SK-N-SH (cell line): ENCODE data around the gene STYK1. TPM values are rescaled to one million over a fixed set of nuclear protein-coding genes. Genes with fewer than 3 reads are reported as not detected.

Source experiments
- CTCF ChIA-PET: fragments of 300-600, 350-600 bp; formaldehyde crosslinking; extraction: SDS; loops from one replicate; lab custom pipeline; 2021; lab: Yijun Ruan, JAX
- POLR2A ChIA-PET: fragments of 350-600 bp; sonication (Branson Sonifier 250); formaldehyde crosslinking; extraction: SDS; loops from one replicate; lab custom pipeline; 2020; ENCODE audit warnings: antibody characterized with exemption, inconsistent platforms; lab: Yijun Ruan, JAX
- DNase-seq: peaks from one replicate; pipeline ENCODE4 v3.0.0; 2012
- H2AFZ ChIP-seq: fragments of 200-600 bp; sonication (generic); 2 replicates; pipeline ENCODE4 v1.8.1; 2016; ENCODE audit warnings: antibody characterized with exemption, mild to moderate bottlenecking, low read depth
- H3F3A ChIP-seq: fragments of 200-600 bp; sonication (generic); replicated peaks from 2 replicates; pipeline ENCODE3; 2016; ENCODE audit warnings: antibody characterized with exemption, mild to moderate bottlenecking; ENCODE audit not compliant: insufficient read depth
- H3K27ac ChIP-seq, 2 experiments: fragments of 200-500 bp in 1 of 2; fragments of 200-600 bp in 1 of 2; sonication (Bioruptor generic) in 1 of 2; sonication (generic), shearing (Covaris generic) in 1 of 2; 2 replicates each; pipeline versions ENCODE4 v1.5.1 to v1.6.1; 2014 to 2016; ENCODE audit warnings: low read depth in 2 of 2, inconsistent platforms in 1 of 2, low read length in 1 of 2, mild to moderate bottlenecking in 1 of 2, mixed read lengths in 1 of 2
- H3K27me3 ChIP-seq: fragments of 200-600 bp; sonication (generic), shearing (Covaris generic); 2 replicates; pipeline ENCODE4 v1.6.1; 2016; ENCODE audit warnings: mixed run types; ENCODE audit not compliant: insufficient read depth
- H3K36me3 ChIP-seq, 2 experiments: fragments of 200-500 bp in 1 of 2; fragments of 200-600 bp in 1 of 2; sonication (Bioruptor generic) in 1 of 2; sonication (generic) in 1 of 2; replicated peaks in 1 of 2; 2 replicates each; pipeline versions ENCODE3 to v1.5.1; 2014 to 2016; ENCODE audit warnings: low read length in 1 of 2, mild to moderate bottlenecking in 1 of 2; ENCODE audit not compliant: insufficient read depth in 2 of 2, control insufficient read depth in 1 of 2
- H3K4me1 ChIP-seq, 2 experiments: fragments of 200-500 bp in 1 of 2; fragments of 200-600 bp in 1 of 2; sonication (Bioruptor generic) in 1 of 2; sonication (generic), shearing (Covaris generic) in 1 of 2; 2 replicates each; pipeline versions ENCODE4 v1.5.1 to v1.6.1; 2014 to 2016; ENCODE audit warnings: low read depth in 1 of 2, low read length in 1 of 2, mixed run types in 1 of 2; ENCODE audit not compliant: insufficient read depth in 2 of 2, control insufficient read depth in 1 of 2
- H3K4me2 ChIP-seq: fragments of 200-600 bp; sonication (generic), shearing (Covaris generic); 2 replicates; pipeline ENCODE4 v1.6.1; 2017; ENCODE audit warnings: mixed run types
- H3K4me3 ChIP-seq, 2 experiments: fragments of 200-500 bp in 1 of 2; fragments of 200-600 bp in 1 of 2; sonication (Bioruptor generic) in 1 of 2; sonication (generic), shearing (Covaris generic) in 1 of 2; 2 replicates each; pipeline versions ENCODE4 v1.5.1 to v1.8.1; 2014 to 2016; ENCODE audit warnings: low read depth in 2 of 2, inconsistent platforms in 1 of 2, low read length in 1 of 2, mild to moderate bottlenecking in 1 of 2, mixed read lengths in 1 of 2, moderate library complexity in 1 of 2
- H3K79me2 ChIP-seq: fragments of 200-600 bp; sonication (generic); 2 replicates; pipeline ENCODE4 v1.8.1; 2017; ENCODE audit warnings: mild to moderate bottlenecking; ENCODE audit not compliant: insufficient read depth
- H3K9ac ChIP-seq: fragments of 200-600 bp; sonication (generic); 2 replicates; pipeline ENCODE4 v1.6.1; 2017; ENCODE audit warnings: mixed run types
- H3K9me2 ChIP-seq: fragments of 200-600 bp; sonication (generic); 2 replicates; pipeline ENCODE4 v1.6.1; 2017; ENCODE audit warnings: mixed run types
- H3K9me3 ChIP-seq: fragments of 200-600 bp; sonication (generic); 2 replicates; pipeline ENCODE4 v1.6.1; 2017; ENCODE audit warnings: mixed run types, mild to moderate bottlenecking, moderate library complexity
- H4K20me1 ChIP-seq: fragments of 200-600 bp; sonication (generic); 2 replicates; pipeline ENCODE4 v1.6.1; 2017; ENCODE audit warnings: mild to moderate bottlenecking, mixed run types; ENCODE audit not compliant: insufficient read depth
- CHD2 ChIP-seq: fragments of 150-350 bp; IDR thresholded peaks from 2 replicates; pipeline ENCODE4 v1.6.1; 2018; ENCODE audit warnings: low read length; ENCODE audit not compliant: partially characterized antibody
- FOXJ3 ChIP-seq: sonication (generic); formaldehyde crosslinking; IDR thresholded peaks from 2 replicates; pipeline ENCODE4 v1.5.1; 2020; ENCODE audit warnings: mild to moderate bottlenecking, missing genetic modification reagents
- GABPA ChIP-seq: IDR thresholded peaks from 2 replicates; pipeline ENCODE4 v1.4.0; 2012; ENCODE audit warnings: low read depth, mild to moderate bottlenecking
- GATA2 ChIP-seq: sonication (generic); formaldehyde crosslinking; IDR thresholded peaks from 2 replicates; pipeline ENCODE4 v1.5.0; 2020; ENCODE audit warnings: mild to moderate bottlenecking, missing genetic modification reagents
- MEF2A ChIP-seq: IDR thresholded peaks from 2 replicates; pipeline ENCODE4 v1.4.0; 2012; ENCODE audit warnings: low read depth, borderline replicate concordance
- MXI1 ChIP-seq: IDR thresholded peaks from 2 replicates; pipeline ENCODE4 v1.6.1; 2012; ENCODE audit warnings: mild to moderate bottlenecking, low read depth, low read length, improper control_type of control experiment
- POLR2AphosphoS5 ChIP-seq: IDR thresholded peaks from 2 replicates; pipeline ENCODE4 v1.6.1; 2012; ENCODE audit warnings: low read depth, low read length
- RCOR1 ChIP-seq: fragments of 150-350 bp; IDR thresholded peaks from 2 replicates; pipeline ENCODE4 v1.6.1; 2017; ENCODE audit warnings: antibody characterized with exemption, low read length
- SIN3A ChIP-seq: IDR thresholded peaks from 2 replicates; pipeline ENCODE4 v1.6.1; 2012; ENCODE audit warnings: low read depth, mild to moderate bottlenecking, low read length, moderate library complexity, borderline replicate concordance
- SMC3 ChIP-seq: IDR thresholded peaks from 2 replicates; pipeline ENCODE4 v1.6.1; 2012; ENCODE audit warnings: low read depth, low read length, improper control_type of control experiment
- TAF1 ChIP-seq: IDR thresholded peaks from 2 replicates; pipeline ENCODE4 v1.6.1; 2012; ENCODE audit warnings: low read depth, mild to moderate bottlenecking, low read length, moderate library complexity, borderline replicate concordance
- TEAD4 ChIP-seq: IDR thresholded peaks from 2 replicates; pipeline ENCODE4 v1.4.0; 2012; ENCODE audit warnings: mild to moderate bottlenecking, borderline replicate concordance; ENCODE audit not compliant: insufficient read depth
- YY1 ChIP-seq: IDR thresholded peaks from 2 replicates; pipeline ENCODE4 v1.4.0; 2012; ENCODE audit warnings: low read depth, mild to moderate bottlenecking
- WGBS: methylation state at CpG from one replicate; pipeline ENCODE4 v1.1.6; 2017; ENCODE audit warnings: low lambda C conversion rate; 5-methylcytosine and 5-hydroxymethylcytosine counted together
- polyA plus RNA-seq, 3 experiments: library from polyadenylated mRNA; depleted of rRNA; stranded (reverse); fragments of >200 nt; gene quantifications; 2 replicates each; pipeline ENCODE4 v1.2.3, GENCODE V29; 2012
- TF ChIP-seq, protein P1 (sequence below): IDR thresholded peaks from 2 replicates; pipeline ENCODE4; 2012
- TF ChIP-seq, protein P2 (sequence below): fragments of 150-350 bp; IDR thresholded peaks from 2 replicates; pipeline ENCODE4 v1.6.1; 2016; ENCODE audit warnings: mild to moderate bottlenecking, low read depth, low read length
- TF ChIP-seq, protein P3 (sequence below): IDR thresholded peaks from 2 replicates; pipeline ENCODE4 v1.6.1; 2012; ENCODE audit warnings: mild to moderate bottlenecking, low read depth, low read length, moderate library complexity
- TF ChIP-seq, protein P4 (sequence below): fragments of 200-600 bp; sonication (generic); IDR thresholded peaks from 2 replicates; pipeline ENCODE4 v1.6.1; 2017; ENCODE audit warnings: antibody characterized with exemption, mild to moderate bottlenecking, moderate library complexity
- TF ChIP-seq, protein P5 (sequence below): IDR thresholded peaks from 2 replicates; pipeline ENCODE4 v1.4.0; 2012; ENCODE audit warnings: low read depth

The STYK1 gene
- polyA plus RNA-seq, 1 of the 3 experiments (the other 2 are of a cell fraction) = not detected

DNA sequence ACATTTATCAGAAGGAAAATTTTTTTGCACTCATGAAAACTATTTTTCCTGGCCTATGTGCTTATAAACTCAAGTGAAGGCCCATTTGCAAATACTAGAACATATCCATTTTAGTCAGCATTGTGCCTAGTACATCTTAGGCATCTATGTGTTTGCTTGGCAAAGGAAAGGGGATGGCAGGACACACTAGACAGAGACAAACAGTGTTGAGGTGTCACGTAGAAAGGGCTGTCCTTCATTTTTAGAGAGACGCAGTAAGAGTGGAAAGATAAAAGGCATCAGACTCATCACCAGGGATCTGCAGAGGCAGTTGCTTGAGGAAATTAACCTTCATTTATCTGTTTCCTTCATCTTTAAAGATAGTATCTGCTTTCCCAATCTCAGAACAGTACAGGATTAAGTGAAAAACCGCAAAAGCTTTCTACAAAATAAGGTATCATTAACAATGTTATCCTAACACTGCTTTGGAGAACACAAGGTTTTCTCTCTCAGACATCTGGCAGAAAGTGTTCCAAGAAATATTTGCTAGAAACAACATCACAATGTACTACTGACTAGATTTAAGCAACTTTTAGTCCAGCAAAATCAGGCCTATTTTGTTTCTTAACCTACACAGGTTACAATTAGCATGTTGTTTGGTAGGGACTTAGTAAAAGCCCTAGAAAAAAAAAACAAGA lies 47.3 kb upstream of the STYK1 start (continued):
- TF ChIP-seq, protein P1, sequence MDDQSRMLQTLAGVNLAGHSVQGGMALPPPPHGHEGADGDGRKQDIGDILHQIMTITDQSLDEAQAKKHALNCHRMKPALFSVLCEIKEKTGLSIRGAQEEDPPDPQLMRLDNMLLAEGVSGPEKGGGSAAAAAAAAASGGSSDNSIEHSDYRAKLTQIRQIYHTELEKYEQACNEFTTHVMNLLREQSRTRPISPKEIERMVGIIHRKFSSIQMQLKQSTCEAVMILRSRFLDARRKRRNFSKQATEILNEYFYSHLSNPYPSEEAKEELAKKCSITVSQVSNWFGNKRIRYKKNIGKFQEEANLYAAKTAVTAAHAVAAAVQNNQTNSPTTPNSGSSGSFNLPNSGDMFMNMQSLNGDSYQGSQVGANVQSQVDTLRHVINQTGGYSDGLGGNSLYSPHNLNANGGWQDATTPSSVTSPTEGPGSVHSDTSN = no peak
- TF ChIP-seq, protein P2, sequence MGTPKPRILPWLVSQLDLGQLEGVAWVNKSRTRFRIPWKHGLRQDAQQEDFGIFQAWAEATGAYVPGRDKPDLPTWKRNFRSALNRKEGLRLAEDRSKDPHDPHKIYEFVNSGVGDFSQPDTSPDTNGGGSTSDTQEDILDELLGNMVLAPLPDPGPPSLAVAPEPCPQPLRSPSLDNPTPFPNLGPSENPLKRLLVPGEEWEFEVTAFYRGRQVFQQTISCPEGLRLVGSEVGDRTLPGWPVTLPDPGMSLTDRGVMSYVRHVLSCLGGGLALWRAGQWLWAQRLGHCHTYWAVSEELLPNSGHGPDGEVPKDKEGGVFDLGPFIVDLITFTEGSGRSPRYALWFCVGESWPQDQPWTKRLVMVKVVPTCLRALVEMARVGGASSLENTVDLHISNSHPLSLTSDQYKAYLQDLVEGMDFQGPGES = no peak
- TF ChIP-seq TAF1 = no peak
- no peak for TF ChIP-seq TEAD4
- TF ChIP-seq MEF2A = no peak

DNA sequence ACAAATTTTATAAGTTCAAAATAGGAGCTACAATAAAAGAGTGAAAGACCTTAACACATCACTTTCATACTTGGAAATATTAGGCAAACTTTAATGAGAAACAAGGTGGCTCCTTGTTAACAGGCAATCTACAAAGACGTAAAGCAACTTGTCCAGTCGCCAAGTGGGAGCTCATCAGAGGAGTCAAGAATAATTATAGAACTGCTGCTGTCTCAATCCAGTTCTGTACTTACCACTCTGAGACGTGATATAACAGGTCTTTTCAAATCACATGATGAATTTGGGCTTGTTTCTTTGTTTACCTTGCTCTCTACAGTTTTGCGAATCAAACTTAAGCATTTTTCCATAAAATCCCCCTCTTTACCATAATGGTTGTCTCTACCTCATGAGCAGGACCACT lies 45.6 kb upstream of the STYK1 start:
- Histone ChIP-seq H3F3A (no peaks in the 10 kb centered on the region), H3K4me3 (no peak overlapping the region), H3K27ac (no peak overlapping the region), H3K27me3 (peaks cover 40% of the 10 kb centered on the region; the same call in 1 of the 2 replicates), H3K4me1 (no peaks in the 10 kb centered on the region; a peak in 1 of 4 replicates), H2AFZ (no peak overlapping the region), H3K9me3 (no peaks in the 10 kb centered on the region), H3K9me2 (no peaks in the 10 kb centered on the region), H3K36me3 (no peaks in the 10 kb centered on the region), H3K9ac (no peak overlapping the region), H3K4me2 (no peak overlapping the region), H3K79me2 (no peaks in the 10 kb centered on the region), H4K20me1 (no peaks in the 10 kb centered on the region)
- ChIA-PET POLR2A (no interaction called here), CTCF (interaction anchor here (0.6 kb wide), 1 partner anchor 458 kb away, joined by 5 read pairs; no protein-coding TSS in a partner anchor)
- 10% methylated on average over 4 of the region's 4 CpGs for WGBS
- no peak for DNase-seq
- no peak for TF ChIP-seq SMC3
- TF ChIP-seq YY1 = no peak
- no peak for TF ChIP-seq MXI1
- TF ChIP-seq GABPA = no peak
- TF ChIP-seq CHD2 = no peak
- TF ChIP-seq FOXJ3 = no peak
- TF ChIP-seq, protein P2 = no peak
- no peak for TF ChIP-seq GATA2 (CRISPR knock-in tag)
- no peak for TF ChIP-seq MEF2A
- TF ChIP-seq, protein P3, sequence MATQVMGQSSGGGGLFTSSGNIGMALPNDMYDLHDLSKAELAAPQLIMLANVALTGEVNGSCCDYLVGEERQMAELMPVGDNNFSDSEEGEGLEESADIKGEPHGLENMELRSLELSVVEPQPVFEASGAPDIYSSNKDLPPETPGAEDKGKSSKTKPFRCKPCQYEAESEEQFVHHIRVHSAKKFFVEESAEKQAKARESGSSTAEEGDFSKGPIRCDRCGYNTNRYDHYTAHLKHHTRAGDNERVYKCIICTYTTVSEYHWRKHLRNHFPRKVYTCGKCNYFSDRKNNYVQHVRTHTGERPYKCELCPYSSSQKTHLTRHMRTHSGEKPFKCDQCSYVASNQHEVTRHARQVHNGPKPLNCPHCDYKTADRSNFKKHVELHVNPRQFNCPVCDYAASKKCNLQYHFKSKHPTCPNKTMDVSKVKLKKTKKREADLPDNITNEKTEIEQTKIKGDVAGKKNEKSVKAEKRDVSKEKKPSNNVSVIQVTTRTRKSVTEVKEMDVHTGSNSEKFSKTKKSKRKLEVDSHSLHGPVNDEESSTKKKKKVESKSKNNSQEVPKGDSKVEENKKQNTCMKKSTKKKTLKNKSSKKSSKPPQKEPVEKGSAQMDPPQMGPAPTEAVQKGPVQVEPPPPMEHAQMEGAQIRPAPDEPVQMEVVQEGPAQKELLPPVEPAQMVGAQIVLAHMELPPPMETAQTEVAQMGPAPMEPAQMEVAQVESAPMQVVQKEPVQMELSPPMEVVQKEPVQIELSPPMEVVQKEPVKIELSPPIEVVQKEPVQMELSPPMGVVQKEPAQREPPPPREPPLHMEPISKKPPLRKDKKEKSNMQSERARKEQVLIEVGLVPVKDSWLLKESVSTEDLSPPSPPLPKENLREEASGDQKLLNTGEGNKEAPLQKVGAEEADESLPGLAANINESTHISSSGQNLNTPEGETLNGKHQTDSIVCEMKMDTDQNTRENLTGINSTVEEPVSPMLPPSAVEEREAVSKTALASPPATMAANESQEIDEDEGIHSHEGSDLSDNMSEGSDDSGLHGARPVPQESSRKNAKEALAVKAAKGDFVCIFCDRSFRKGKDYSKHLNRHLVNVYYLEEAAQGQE = no peak
- TF ChIP-seq, protein P1 = no peak
- no peak for TF ChIP-seq RCOR1
- TF ChIP-seq, protein P4, sequence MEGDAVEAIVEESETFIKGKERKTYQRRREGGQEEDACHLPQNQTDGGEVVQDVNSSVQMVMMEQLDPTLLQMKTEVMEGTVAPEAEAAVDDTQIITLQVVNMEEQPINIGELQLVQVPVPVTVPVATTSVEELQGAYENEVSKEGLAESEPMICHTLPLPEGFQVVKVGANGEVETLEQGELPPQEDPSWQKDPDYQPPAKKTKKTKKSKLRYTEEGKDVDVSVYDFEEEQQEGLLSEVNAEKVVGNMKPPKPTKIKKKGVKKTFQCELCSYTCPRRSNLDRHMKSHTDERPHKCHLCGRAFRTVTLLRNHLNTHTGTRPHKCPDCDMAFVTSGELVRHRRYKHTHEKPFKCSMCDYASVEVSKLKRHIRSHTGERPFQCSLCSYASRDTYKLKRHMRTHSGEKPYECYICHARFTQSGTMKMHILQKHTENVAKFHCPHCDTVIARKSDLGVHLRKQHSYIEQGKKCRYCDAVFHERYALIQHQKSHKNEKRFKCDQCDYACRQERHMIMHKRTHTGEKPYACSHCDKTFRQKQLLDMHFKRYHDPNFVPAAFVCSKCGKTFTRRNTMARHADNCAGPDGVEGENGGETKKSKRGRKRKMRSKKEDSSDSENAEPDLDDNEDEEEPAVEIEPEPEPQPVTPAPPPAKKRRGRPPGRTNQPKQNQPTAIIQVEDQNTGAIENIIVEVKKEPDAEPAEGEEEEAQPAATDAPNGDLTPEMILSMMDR = no peak
- TF ChIP-seq, protein P5, sequence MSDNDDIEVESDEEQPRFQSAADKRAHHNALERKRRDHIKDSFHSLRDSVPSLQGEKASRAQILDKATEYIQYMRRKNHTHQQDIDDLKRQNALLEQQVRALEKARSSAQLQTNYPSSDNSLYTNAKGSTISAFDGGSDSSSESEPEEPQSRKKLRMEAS = no peak
- TF ChIP-seq POLR2AphosphoS5 = no peak
- no peak for TF ChIP-seq SIN3A
